ENCODE data around the gene HERC2.
"Not testable (repeated sequence)": the region's sequence is repeated elsewhere in the genome, so short reads cannot be mapped to it uniquely, and the experiment has no call there.

The HERC2 gene

GRCh38 chr15:28243901-28244300 lies 78.1 kb downstream of the HERC2 start:
- no peak for DNase-seq
- H3K79me2 ChIP-seq (ENCODE audit: control insufficient read depth, insufficient read depth, low read length) = no peaks in the 10 kb centered on the region
- no peak overlapping the region for H3K4me3 ChIP-seq (ENCODE audit: low read length)
- H2BK5ac ChIP-seq (ENCODE audit: low read length) = no peak overlapping the region
- H4K8ac ChIP-seq (ENCODE audit: low read depth, low read length) = no peak overlapping the region
- H3K79me1 ChIP-seq (ENCODE audit: low read length) = peaks cover 2% of the 10 kb centered on the region
- WGBS (ENCODE audit: extremely low coverage, insufficient coverage, low lambda C conversion rate) = no CpG with 5 or more reads among the region's 6 CpGs
- no peaks in the 10 kb centered on the region for H3K27me3 ChIP-seq (ENCODE audit: insufficient read depth, low read length, poor library complexity)
- no peak overlapping the region for H3K4ac ChIP-seq (ENCODE audit: low read depth, low read length)
- no peak overlapping the region for H2AK5ac ChIP-seq (ENCODE audit: low read length)
- H3K4me1 ChIP-seq (ENCODE audit: control insufficient read depth, low read depth, low read length) = no peaks in the 10 kb centered on the region
- no peak overlapping the region for H3K18ac ChIP-seq (ENCODE audit: low read length)
- H3K9ac ChIP-seq (ENCODE audit: low read length) = no peak overlapping the region
- no peak overlapping the region for H2BK120ac ChIP-seq (ENCODE audit: low read depth, low read length)
- no peak overlapping the region for H2BK15ac ChIP-seq (replicated peaks; ENCODE audit: low read depth)
- H3K4me2 ChIP-seq (ENCODE audit: low read length) = no peak overlapping the region
- H4K5ac ChIP-seq (ENCODE audit: low read length) = no peak overlapping the region
- H3K56ac ChIP-seq (ENCODE audit: low read length) = no peak overlapping the region
- no peak overlapping the region for H3K23ac ChIP-seq (ENCODE audit: low read length)
- H3K36me3 ChIP-seq (ENCODE audit: control insufficient read depth, insufficient read depth, low read length) = peaks cover 1% of the 10 kb centered on the region
- no peak overlapping the region for H3K27ac ChIP-seq (ENCODE audit: low read depth, low read length)

DNA sequence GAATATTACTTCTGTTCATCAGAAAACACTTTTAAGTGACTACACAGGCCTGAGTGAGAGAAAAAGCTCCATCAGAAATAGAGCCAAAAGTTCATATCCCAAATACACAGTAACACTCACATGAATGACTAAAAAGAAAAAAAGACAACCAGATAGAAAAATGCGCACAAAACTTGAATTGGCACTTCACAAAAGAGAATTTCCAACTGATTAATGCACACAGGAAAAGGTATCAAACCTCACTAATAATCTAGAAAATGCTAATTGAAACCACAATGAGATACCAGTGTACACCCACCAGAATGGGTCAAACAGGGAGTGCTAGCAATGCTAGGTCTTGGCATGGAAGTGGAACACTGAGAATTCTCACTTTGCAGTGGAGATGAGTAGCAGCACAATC lies 78.6 kb downstream of the HERC2 start:
- no peak overlapping the region for H2BK5ac ChIP-seq (ENCODE audit: low read length)
- DNase-seq = no peak
- WGBS (ENCODE audit: extremely low coverage, insufficient coverage, low lambda C conversion rate) = no CpG with 5 or more reads among the region's 1 CpG
- H3K4me1 ChIP-seq (ENCODE audit: control insufficient read depth, low read depth, low read length) = no peaks in the 10 kb centered on the region
- H3K79me2 ChIP-seq (ENCODE audit: control insufficient read depth, insufficient read depth, low read length) = no peaks in the 10 kb centered on the region
- no peak overlapping the region for H4K5ac ChIP-seq (ENCODE audit: low read length)
- no peak overlapping the region for H3K18ac ChIP-seq (ENCODE audit: low read length)
- H3K4me2 ChIP-seq (ENCODE audit: low read length) = no peak overlapping the region
- no peak overlapping the region for H3K4ac ChIP-seq (ENCODE audit: low read depth, low read length)
- no peak overlapping the region for H3K9ac ChIP-seq (ENCODE audit: low read length)
- H3K23ac ChIP-seq (ENCODE audit: low read length) = no peak overlapping the region
- no peak overlapping the region for H2AK5ac ChIP-seq (ENCODE audit: low read length)
- H2BK15ac ChIP-seq (replicated peaks; ENCODE audit: low read depth) = no peak overlapping the region
- no peak overlapping the region for H3K4me3 ChIP-seq (ENCODE audit: low read length)
- H3K56ac ChIP-seq (ENCODE audit: low read length) = no peak overlapping the region
- peaks cover 1% of the 10 kb centered on the region for H3K36me3 ChIP-seq (ENCODE audit: control insufficient read depth, insufficient read depth, low read length)
- no peak overlapping the region for H3K27ac ChIP-seq (ENCODE audit: low read depth, low read length)
- peaks cover 2% of the 10 kb centered on the region for H3K79me1 ChIP-seq (ENCODE audit: low read length)
- no peak overlapping the region for H2BK120ac ChIP-seq (ENCODE audit: low read depth, low read length)
- H4K8ac ChIP-seq (ENCODE audit: low read depth, low read length) = no peak overlapping the region
- no peaks in the 10 kb centered on the region for H3K27me3 ChIP-seq (ENCODE audit: insufficient read depth, low read length, poor library complexity)

GRCh38 chr15:28238296-28238695 lies 83.7 kb downstream of the HERC2 start:
- not testable (repeated sequence) for H3K56ac ChIP-seq (ENCODE audit: low read length); H3K36me3 ChIP-seq (ENCODE audit: control insufficient read depth, insufficient read depth, low read length); H4K5ac ChIP-seq (ENCODE audit: low read length); H3K9ac ChIP-seq (ENCODE audit: low read length); H3K79me1 ChIP-seq (ENCODE audit: low read length); H3K4me3 ChIP-seq (ENCODE audit: low read length); H3K23ac ChIP-seq (ENCODE audit: low read length); H3K18ac ChIP-seq (ENCODE audit: low read length); H3K27me3 ChIP-seq (ENCODE audit: insufficient read depth, low read length, poor library complexity); H4K8ac ChIP-seq (ENCODE audit: low read depth, low read length); H2BK120ac ChIP-seq (ENCODE audit: low read depth, low read length); H2BK5ac ChIP-seq (ENCODE audit: low read length); H3K4me2 ChIP-seq (ENCODE audit: low read length); H3K4me1 ChIP-seq (ENCODE audit: control insufficient read depth, low read depth, low read length); H3K4ac ChIP-seq (ENCODE audit: low read depth, low read length); H2BK15ac ChIP-seq (replicated peaks; ENCODE audit: low read depth); DNase-seq; H2AK5ac ChIP-seq (ENCODE audit: low read length); H3K27ac ChIP-seq (ENCODE audit: low read depth, low read length); H3K79me2 ChIP-seq (ENCODE audit: control insufficient read depth, insufficient read depth, low read length)
- WGBS (ENCODE audit: extremely low coverage, insufficient coverage, low lambda C conversion rate) = no CpG with 5 or more reads among the region's 4 CpGs

GRCh38 chr15:28231743-28232142 lies 90.2 kb downstream of the HERC2 start:
- not testable (repeated sequence) for DNase-seq; H4K8ac ChIP-seq (ENCODE audit: low read depth, low read length); H3K18ac ChIP-seq (ENCODE audit: low read length); H3K36me3 ChIP-seq (ENCODE audit: control insufficient read depth, insufficient read depth, low read length); H3K4me3 ChIP-seq (ENCODE audit: low read length); H4K5ac ChIP-seq (ENCODE audit: low read length); H3K27ac ChIP-seq (ENCODE audit: low read depth, low read length); H3K23ac ChIP-seq (ENCODE audit: low read length); H3K4me1 ChIP-seq (ENCODE audit: control insufficient read depth, low read depth, low read length); H3K79me2 ChIP-seq (ENCODE audit: control insufficient read depth, insufficient read depth, low read length); H3K79me1 ChIP-seq (ENCODE audit: low read length); H3K56ac ChIP-seq (ENCODE audit: low read length); H3K9ac ChIP-seq (ENCODE audit: low read length); H3K27me3 ChIP-seq (ENCODE audit: insufficient read depth, low read length, poor library complexity); H2AK5ac ChIP-seq (ENCODE audit: low read length); H2BK5ac ChIP-seq (ENCODE audit: low read length); H2BK120ac ChIP-seq (ENCODE audit: low read depth, low read length); H3K4ac ChIP-seq (ENCODE audit: low read depth, low read length); H2BK15ac ChIP-seq (replicated peaks; ENCODE audit: low read depth); H3K4me2 ChIP-seq (ENCODE audit: low read length)
- no CpG with 5 or more reads among the region's 6 CpGs for WGBS (ENCODE audit: extremely low coverage, insufficient coverage, low lambda C conversion rate)

DNA sequence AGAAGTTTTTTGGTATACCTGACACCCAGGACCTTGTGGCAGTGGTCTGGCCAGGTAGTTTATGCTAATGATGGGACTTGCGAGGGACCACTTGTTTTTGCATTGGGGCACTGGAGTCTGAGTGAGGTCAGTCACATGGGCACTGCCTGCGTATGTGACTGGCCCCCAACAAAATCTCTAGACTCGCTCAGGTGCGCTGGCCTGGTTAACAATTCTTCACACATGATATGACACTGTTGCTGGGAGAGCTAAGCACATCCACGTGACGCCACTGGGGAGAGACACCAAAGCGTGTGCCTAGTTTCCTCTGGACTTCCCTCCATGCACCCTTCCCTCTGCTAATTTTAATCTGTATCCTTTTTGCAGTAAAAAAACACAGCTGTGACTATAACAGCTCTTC lies 90.6 kb downstream of the HERC2 start:
- H3K27me3 ChIP-seq (ENCODE audit: insufficient read depth, low read length, poor library complexity); H2AK5ac ChIP-seq (ENCODE audit: low read length); H3K79me1 ChIP-seq (ENCODE audit: low read length); H3K4me1 ChIP-seq (ENCODE audit: control insufficient read depth, low read depth, low read length); H3K56ac ChIP-seq (ENCODE audit: low read length); H3K4me2 ChIP-seq (ENCODE audit: low read length); H3K4me3 ChIP-seq (ENCODE audit: low read length); H4K8ac ChIP-seq (ENCODE audit: low read depth, low read length); H2BK5ac ChIP-seq (ENCODE audit: low read length); H3K36me3 ChIP-seq (ENCODE audit: control insufficient read depth, insufficient read depth, low read length); H3K27ac ChIP-seq (ENCODE audit: low read depth, low read length); DNase-seq; H3K18ac ChIP-seq (ENCODE audit: low read length); H3K9ac ChIP-seq (ENCODE audit: low read length); H3K79me2 ChIP-seq (ENCODE audit: control insufficient read depth, insufficient read depth, low read length); H2BK120ac ChIP-seq (ENCODE audit: low read depth, low read length); H3K4ac ChIP-seq (ENCODE audit: low read depth, low read length); H3K23ac ChIP-seq (ENCODE audit: low read length); H4K5ac ChIP-seq (ENCODE audit: low read length); H2BK15ac ChIP-seq (replicated peaks; ENCODE audit: low read depth): not testable (repeated sequence)
- WGBS (ENCODE audit: extremely low coverage, insufficient coverage, low lambda C conversion rate) = no CpG with 5 or more reads among the region's 7 CpGs

GRCh38 chr15:28228990-28229640 lies 92.9 kb downstream of the HERC2 start:
- not testable (repeated sequence) for H2BK15ac ChIP-seq (replicated peaks; ENCODE audit: low read depth); H3K4ac ChIP-seq (ENCODE audit: low read depth, low read length); H2AK5ac ChIP-seq (ENCODE audit: low read length); H3K4me3 ChIP-seq (ENCODE audit: low read length); H2BK5ac ChIP-seq (ENCODE audit: low read length); H3K56ac ChIP-seq (ENCODE audit: low read length); H3K4me2 ChIP-seq (ENCODE audit: low read length); H3K18ac ChIP-seq (ENCODE audit: low read length); H2BK120ac ChIP-seq (ENCODE audit: low read depth, low read length); H3K27ac ChIP-seq (ENCODE audit: low read depth, low read length); H3K9ac ChIP-seq (ENCODE audit: low read length); H4K8ac ChIP-seq (ENCODE audit: low read depth, low read length); H3K79me2 ChIP-seq (ENCODE audit: control insufficient read depth, insufficient read depth, low read length); H3K4me1 ChIP-seq (ENCODE audit: control insufficient read depth, low read depth, low read length); H3K23ac ChIP-seq (ENCODE audit: low read length); H4K5ac ChIP-seq (ENCODE audit: low read length); DNase-seq; H3K79me1 ChIP-seq (ENCODE audit: low read length); H3K27me3 ChIP-seq (ENCODE audit: insufficient read depth, low read length, poor library complexity); H3K36me3 ChIP-seq (ENCODE audit: control insufficient read depth, insufficient read depth, low read length)
- no CpG with 5 or more reads among the region's 9 CpGs for WGBS (ENCODE audit: extremely low coverage, insufficient coverage, low lambda C conversion rate)
